PC-3 (cell line): ENCODE measurements around the gene ACAP3.

ENCODE experiments used
- EZH2 ChIP-seq: fragments of 300-600 bp; sonication (generic); IDR thresholded peaks from one replicate; pipeline ENCODE4 v1.6.1; 2017; ENCODE audit warnings: antibody characterized with exemption, mild to moderate bottlenecking, low read length; ENCODE audit not compliant: unreplicated experiment
- TF ChIP-seq, protein P1 (sequence below): fragments of 300-600 bp; sonication (generic); conservative IDR thresholded peaks from 2 replicates; pipeline ENCODE4 v1.5.1; 2017; ENCODE audit warnings: antibody characterized with exemption, low read depth, mild to moderate bottlenecking, low read length

DNA sequence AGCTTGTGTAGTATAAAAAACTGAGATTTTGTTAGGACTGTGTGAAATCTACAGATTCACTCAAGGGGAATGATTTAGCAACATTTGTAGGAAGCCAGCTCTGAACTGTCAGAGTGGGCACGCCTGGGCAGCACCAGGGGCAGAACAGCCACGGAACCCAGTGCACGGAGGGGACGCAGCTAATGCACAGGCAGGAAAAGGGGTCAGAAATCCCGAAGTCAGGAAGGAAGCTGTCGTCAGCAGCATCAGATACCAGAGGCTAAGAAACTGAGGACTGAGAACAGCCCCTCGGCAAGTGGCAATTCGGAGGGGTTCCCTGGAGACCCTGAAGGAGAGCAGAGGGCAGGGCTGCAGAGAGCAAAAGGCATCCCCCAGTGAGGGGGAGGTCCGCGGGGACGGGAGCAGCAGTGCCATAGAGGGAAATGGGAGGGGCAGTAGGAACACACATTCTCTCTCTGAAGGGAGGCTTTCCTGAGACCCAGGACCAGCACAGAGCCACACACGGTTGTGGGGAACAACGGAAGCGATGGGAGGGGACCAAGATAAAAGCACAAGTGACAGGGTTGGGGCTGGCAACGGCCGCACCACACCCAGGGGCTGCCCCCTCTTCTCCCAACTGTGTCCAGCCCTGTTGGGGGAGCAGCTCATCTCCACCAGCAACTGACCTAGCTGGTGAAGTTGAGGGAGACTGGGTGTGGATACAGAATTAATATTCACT lies 46.7 kb downstream of the ACAP3 start:
- TF ChIP-seq, protein P1, sequence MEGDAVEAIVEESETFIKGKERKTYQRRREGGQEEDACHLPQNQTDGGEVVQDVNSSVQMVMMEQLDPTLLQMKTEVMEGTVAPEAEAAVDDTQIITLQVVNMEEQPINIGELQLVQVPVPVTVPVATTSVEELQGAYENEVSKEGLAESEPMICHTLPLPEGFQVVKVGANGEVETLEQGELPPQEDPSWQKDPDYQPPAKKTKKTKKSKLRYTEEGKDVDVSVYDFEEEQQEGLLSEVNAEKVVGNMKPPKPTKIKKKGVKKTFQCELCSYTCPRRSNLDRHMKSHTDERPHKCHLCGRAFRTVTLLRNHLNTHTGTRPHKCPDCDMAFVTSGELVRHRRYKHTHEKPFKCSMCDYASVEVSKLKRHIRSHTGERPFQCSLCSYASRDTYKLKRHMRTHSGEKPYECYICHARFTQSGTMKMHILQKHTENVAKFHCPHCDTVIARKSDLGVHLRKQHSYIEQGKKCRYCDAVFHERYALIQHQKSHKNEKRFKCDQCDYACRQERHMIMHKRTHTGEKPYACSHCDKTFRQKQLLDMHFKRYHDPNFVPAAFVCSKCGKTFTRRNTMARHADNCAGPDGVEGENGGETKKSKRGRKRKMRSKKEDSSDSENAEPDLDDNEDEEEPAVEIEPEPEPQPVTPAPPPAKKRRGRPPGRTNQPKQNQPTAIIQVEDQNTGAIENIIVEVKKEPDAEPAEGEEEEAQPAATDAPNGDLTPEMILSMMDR: no peak
- TF ChIP-seq EZH2: no peak
